HCT116 (cell line): ENCODE measurements around the gene APOM. TPM values are rescaled to one million over a fixed set of nuclear protein-coding genes. Genes with fewer than 3 reads are reported as not detected.
A peak's percentile ranks its signal among the peaks of the same experiment; 100 is the strongest.

Experiments used
- ATAC-seq: fragments of 200-7000 bp; cut with Tn5 transposase; 2 replicates; pipeline ENCODE4 v1.9.1; 2020; ENCODE audit warnings: mild to moderate bottlenecking, moderate library complexity
- BruUV-seq: library from RNA; stranded (reverse); fragments of 400-500 nt; replicated peaks from 2 replicates; lab custom pipeline; 2021; lab: Mats Ljungman, UMichigan
- CTCF ChIA-PET: fragments of 300-600 bp; sonication (Branson Sonifier 250); formaldehyde crosslinking; loops from one replicate; lab custom pipeline; 2021; ENCODE audit warnings: antibody characterized with exemption; lab: Charles Lee
- POLR2A ChIA-PET: fragments of 300-600, 350-600 bp; sonication (Branson Sonifier 250); formaldehyde crosslinking; loops from one replicate; lab custom pipeline; 2021; ENCODE audit warnings: antibody characterized with exemption; lab: Charles Lee
- RAD21 ChIA-PET, 2 experiments: fragments of 300-600 bp; sonication (Branson Sonifier 250); formaldehyde crosslinking; loops; one replicate each; lab custom pipeline; 2023; ENCODE audit warnings: low total read pairs in 2 of 2; ENCODE audit not compliant: uncharacterized antibody in 2 of 2, unreplicated experiment in 2 of 2, low non-redundant PET in 1 of 2; lab: Charles Lee
- DNase-seq: peaks from one replicate; pipeline ENCODE4 v3.0.0-alpha.2; 2010; ENCODE audit warnings: low read depth, low spot score
- H2AFZ ChIP-seq: fragments of 200-600 bp; shearing (Covaris generic), sonication (generic); 2 replicates; pipeline ENCODE4 v1.6.1; 2017; ENCODE audit warnings: low read depth, mixed run types, mixed read lengths, antibody characterized with exemption, low read length; ENCODE audit not compliant: poor library complexity, severe bottlenecking
- H3K27ac ChIP-seq: 2 replicates; pipeline ENCODE4 v1.5.1; 2012; ENCODE audit warnings: low read depth, low read length
- H3K27me3 ChIP-seq: fragments of 200-600 bp; sonication (generic); 2 replicates; pipeline ENCODE4 v1.6.1; 2016; ENCODE audit warnings: mixed run types, low read length, mixed read lengths; ENCODE audit not compliant: insufficient read depth
- H3K36me3 ChIP-seq, 2 experiments: fragments of 200-500 bp in 1 of 2; fragments of 200-600 bp in 1 of 2; sonication (Bioruptor generic) in 1 of 2; sonication (generic) in 1 of 2; 2 replicates each; pipeline versions ENCODE4 v1.5.1 to v1.6.1; 2014 to 2016; ENCODE audit warnings: low read length in 2 of 2, inconsistent platforms in 1 of 2, mixed read lengths in 1 of 2, mixed run types in 1 of 2; ENCODE audit not compliant: insufficient read depth in 2 of 2, control insufficient read depth in 1 of 2
- H3K4me1 ChIP-seq, 2 experiments: fragments of 200-600 bp in 1 of 2; sonication (generic) in 1 of 2; 2 replicates each; pipeline versions ENCODE4 v1.5.1 to v1.6.1; 2012 to 2017; ENCODE audit warnings: low read length in 2 of 2, inconsistent platforms in 1 of 2, mild to moderate bottlenecking in 1 of 2, mixed read lengths in 1 of 2, mixed run types in 1 of 2, moderate library complexity in 1 of 2; ENCODE audit not compliant: insufficient read depth in 2 of 2, control insufficient read depth in 1 of 2
- H3K4me2 ChIP-seq: fragments of 200-600 bp; sonication (generic); 2 replicates; pipeline ENCODE4 v1.6.1; 2017; ENCODE audit warnings: mixed run types, low read length, mixed read lengths
- H3K4me3 ChIP-seq, 2 experiments: fragments of 200-600 bp in 1 of 2; sonication (generic) in 1 of 2; replicated peaks in 1 of 2; 2 replicates each; pipeline ENCODE4 v1.5.1; 2011 to 2016; ENCODE audit warnings: low read length in 2 of 2, control low read depth in 1 of 2, low read depth in 1 of 2, mild to moderate bottlenecking in 1 of 2, mixed read lengths in 1 of 2, mixed run types in 1 of 2
- H3K79me2 ChIP-seq: fragments of 200-600 bp; sonication (generic); 2 replicates; pipeline ENCODE4 v1.6.1; 2017; ENCODE audit warnings: mild to moderate bottlenecking, mixed run types, low read length, moderate library complexity, mixed read lengths; ENCODE audit not compliant: insufficient read depth
- H3K9ac ChIP-seq: fragments of 200-600 bp; sonication (generic); 2 replicates; pipeline ENCODE4 v1.6.1; 2016; ENCODE audit warnings: low read length, mixed read lengths
- H3K9me2 ChIP-seq: fragments of 200-600 bp; sonication (generic), shearing (Covaris generic); 2 replicates; pipeline ENCODE4 v1.6.1; 2017; ENCODE audit warnings: mixed run types, mild to moderate bottlenecking, moderate library complexity; ENCODE audit not compliant: insufficient read depth
- H3K9me3 ChIP-seq, 2 experiments: fragments of 200-500 bp in 1 of 2; fragments of 200-600 bp in 1 of 2; sonication (Bioruptor generic) in 1 of 2; sonication (generic) in 1 of 2; 2 replicates each; pipeline ENCODE4 v1.6.1; 2014 to 2017; ENCODE audit warnings: low read length in 2 of 2, mixed read lengths in 2 of 2, inconsistent platforms in 1 of 2, low read depth in 1 of 2, mild to moderate bottlenecking in 1 of 2, mixed run types in 1 of 2, moderate library complexity in 1 of 2; ENCODE audit not compliant: control insufficient read depth in 1 of 2, insufficient read depth in 1 of 2
- H4K20me1 ChIP-seq: fragments of 200-600 bp; sonication (generic), shearing (Covaris generic); 2 replicates; pipeline ENCODE4 v1.6.1; 2017; ENCODE audit warnings: mixed run types, mild to moderate bottlenecking, moderate library complexity; ENCODE audit not compliant: insufficient read depth
- CBX3 ChIP-seq: IDR thresholded peaks from 2 replicates; pipeline ENCODE4 v1.6.1; 2012; ENCODE audit warnings: low read depth
- CEBPB ChIP-seq: IDR thresholded peaks from 2 replicates; pipeline ENCODE4 v1.6.1; 2012; ENCODE audit warnings: low read depth
- EGR1 ChIP-seq: IDR thresholded peaks from 2 replicates; pipeline ENCODE4 v1.6.1; 2012; ENCODE audit warnings: low read depth
- ELF1 ChIP-seq: IDR thresholded peaks from 2 replicates; pipeline ENCODE4 v1.6.1; 2012; ENCODE audit warnings: low read depth, borderline replicate concordance
- FOSL1 ChIP-seq: IDR thresholded peaks from 2 replicates; pipeline ENCODE4 v1.6.1; 2012; ENCODE audit warnings: low read depth
- JUND ChIP-seq: IDR thresholded peaks from 2 replicates; pipeline ENCODE4 v1.6.1; 2012
- MAX ChIP-seq: IDR thresholded peaks from 2 replicates; pipeline ENCODE4 v1.6.1; 2012
- POLR2A ChIP-seq: IDR thresholded peaks from 2 replicates; pipeline ENCODE4 v1.7.0; 2011; ENCODE audit warnings: borderline replicate concordance; ENCODE audit not compliant: insufficient read depth, insufficient read length; ENCODE audit errors: extremely low read depth
- POLR2AphosphoS5 ChIP-seq: IDR thresholded peaks from 2 replicates; pipeline ENCODE4 v1.6.1; 2011; ENCODE audit warnings: mild to moderate bottlenecking, low read depth, low read length, moderate library complexity
- RAD21 ChIP-seq: IDR thresholded peaks from 2 replicates; pipeline ENCODE4 v1.6.1; 2012; ENCODE audit warnings: low read depth, mild to moderate bottlenecking
- SP1 ChIP-seq: IDR thresholded peaks from 2 replicates; pipeline ENCODE4 v1.6.1; 2012; ENCODE audit warnings: low read depth
- SRF ChIP-seq: IDR thresholded peaks from 2 replicates; pipeline ENCODE4 v1.6.1; 2012; ENCODE audit warnings: low read depth
- YY1 ChIP-seq: IDR thresholded peaks from 2 replicates; pipeline ENCODE4 v1.6.1; 2011; ENCODE audit warnings: low read length, low read depth, moderate library complexity, mild to moderate bottlenecking; ENCODE audit not compliant: insufficient replicate concordance; ENCODE audit errors: extremely low read depth
- ZFX ChIP-seq: fragments of 450-650 bp; IDR thresholded peaks from 2 replicates; pipeline ENCODE4 v1.6.1; 2017
- intact Hi-C: fragments of 100-400 bp; cut with micrococcal nuclease; formaldehyde crosslinking; loops from 2 replicates; pipeline ENCODE4 v1.10.0; 2022
- total RNA-seq: library from RNA; stranded (reverse); gene quantifications from one replicate; pipeline ENCODE4 v1.2.1, GENCODE V29; 2021; ENCODE audit not compliant: unreplicated experiment
- TF ChIP-seq, protein P1 (sequence below), 3 experiments: fragments of 200-600 bp in 1 of 3; sonication (generic) in 1 of 3; IDR thresholded peaks in 2 of 3; conservative IDR thresholded peaks in 1 of 3; 2 replicates each; pipeline ENCODE4 v1.5.1; 2012 to 2017; ENCODE audit warnings: low read depth in 2 of 3, low read length in 2 of 3, antibody characterized with exemption in 1 of 3, borderline replicate concordance in 1 of 3, control low read depth in 1 of 3, mild to moderate bottlenecking in 1 of 3, mixed read lengths in 1 of 3, mixed run types in 1 of 3, moderate library complexity in 1 of 3; ENCODE audit not compliant: insufficient read depth in 1 of 3
- TF ChIP-seq, protein P2 (sequence below): IDR thresholded peaks from 2 replicates; pipeline ENCODE4 v1.6.1; 2012
- TF ChIP-seq, protein P3 (sequence below): IDR thresholded peaks from 2 replicates; pipeline ENCODE4 v1.6.1; 2012; ENCODE audit warnings: low read depth
- TF ChIP-seq, protein P4 (sequence below): IDR thresholded peaks from 2 replicates; pipeline ENCODE4 v1.6.1; 2011; ENCODE audit warnings: mild to moderate bottlenecking, low read length, moderate library complexity; ENCODE audit not compliant: insufficient replicate concordance; ENCODE audit errors: extremely low read depth

APOM gene
- total RNA-seq, 1 experiment from 2014 or later: 2.2 TPM

GRCh38 chr6:31661262-31662123 lies 5.8 kb downstream of the APOM start:
- H3K4me3 ChIP-seq: peak overlapping the region; percentile 79 to 87
- H3K27me3 ChIP-seq: no peaks in the 10 kb centered on the region
- RAD21 ChIA-PET: no interaction called here
- H3K9me3 ChIP-seq: no peaks in the 10 kb centered on the region
- peak overlapping the region; percentile 69 for H3K27ac ChIP-seq
- no peaks in the 10 kb centered on the region for H4K20me1 ChIP-seq
- CTCF ChIA-PET: interaction anchor here (1.2 kb wide), 1 partner anchor 115 kb away, joined by 5 read pairs; no protein-coding TSS in a partner anchor
- peaks cover 45% of the 10 kb centered on the region for H3K79me2 ChIP-seq
- H3K9me2 ChIP-seq: no peaks in the 10 kb centered on the region
- POLR2A ChIA-PET: interaction anchor here (0.6 to 2.0 kb wide), 7 partner anchors 8 to 166 kb away, joined by 3 to 15 read pairs (median 3); partner anchors contain the start of genes BAG6, HSPA1B, LY6G5B and MSH5
- peaks cover 18 to 45% of the 10 kb centered on the region in 2 experiments; a peak in 3 of 4 replicates for H3K4me1 ChIP-seq
- ATAC-seq (no peak), DNase-seq (no peak)
- no peak for TF ChIP-seq JUND
- TF ChIP-seq, protein P1, sequence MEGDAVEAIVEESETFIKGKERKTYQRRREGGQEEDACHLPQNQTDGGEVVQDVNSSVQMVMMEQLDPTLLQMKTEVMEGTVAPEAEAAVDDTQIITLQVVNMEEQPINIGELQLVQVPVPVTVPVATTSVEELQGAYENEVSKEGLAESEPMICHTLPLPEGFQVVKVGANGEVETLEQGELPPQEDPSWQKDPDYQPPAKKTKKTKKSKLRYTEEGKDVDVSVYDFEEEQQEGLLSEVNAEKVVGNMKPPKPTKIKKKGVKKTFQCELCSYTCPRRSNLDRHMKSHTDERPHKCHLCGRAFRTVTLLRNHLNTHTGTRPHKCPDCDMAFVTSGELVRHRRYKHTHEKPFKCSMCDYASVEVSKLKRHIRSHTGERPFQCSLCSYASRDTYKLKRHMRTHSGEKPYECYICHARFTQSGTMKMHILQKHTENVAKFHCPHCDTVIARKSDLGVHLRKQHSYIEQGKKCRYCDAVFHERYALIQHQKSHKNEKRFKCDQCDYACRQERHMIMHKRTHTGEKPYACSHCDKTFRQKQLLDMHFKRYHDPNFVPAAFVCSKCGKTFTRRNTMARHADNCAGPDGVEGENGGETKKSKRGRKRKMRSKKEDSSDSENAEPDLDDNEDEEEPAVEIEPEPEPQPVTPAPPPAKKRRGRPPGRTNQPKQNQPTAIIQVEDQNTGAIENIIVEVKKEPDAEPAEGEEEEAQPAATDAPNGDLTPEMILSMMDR (IDR thresholded peaks at IDR 0.05 in 2 of 3, conservative IDR thresholded peaks at IDR 0.05 in 1 of 3; ENCODE audit: borderline replicate concordance in 1 of 3, insufficient read depth in 1 of 3, low read depth in 2 of 3, low read length in 2 of 3): no peak
- TF ChIP-seq FOSL1: no peak
- TF ChIP-seq ZFX: no peak
- TF ChIP-seq CEBPB: no peak
- TF ChIP-seq MAX: no peak
- TF ChIP-seq ELF1: no peak
- TF ChIP-seq YY1: no peak
- TF ChIP-seq POLR2A: no peak
- TF ChIP-seq, protein P2, sequence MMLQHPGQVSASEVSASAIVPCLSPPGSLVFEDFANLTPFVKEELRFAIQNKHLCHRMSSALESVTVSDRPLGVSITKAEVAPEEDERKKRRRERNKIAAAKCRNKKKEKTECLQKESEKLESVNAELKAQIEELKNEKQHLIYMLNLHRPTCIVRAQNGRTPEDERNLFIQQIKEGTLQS: no peak
- no peak for TF ChIP-seq POLR2AphosphoS5
- TF ChIP-seq RAD21: no peak
- TF ChIP-seq, protein P3, sequence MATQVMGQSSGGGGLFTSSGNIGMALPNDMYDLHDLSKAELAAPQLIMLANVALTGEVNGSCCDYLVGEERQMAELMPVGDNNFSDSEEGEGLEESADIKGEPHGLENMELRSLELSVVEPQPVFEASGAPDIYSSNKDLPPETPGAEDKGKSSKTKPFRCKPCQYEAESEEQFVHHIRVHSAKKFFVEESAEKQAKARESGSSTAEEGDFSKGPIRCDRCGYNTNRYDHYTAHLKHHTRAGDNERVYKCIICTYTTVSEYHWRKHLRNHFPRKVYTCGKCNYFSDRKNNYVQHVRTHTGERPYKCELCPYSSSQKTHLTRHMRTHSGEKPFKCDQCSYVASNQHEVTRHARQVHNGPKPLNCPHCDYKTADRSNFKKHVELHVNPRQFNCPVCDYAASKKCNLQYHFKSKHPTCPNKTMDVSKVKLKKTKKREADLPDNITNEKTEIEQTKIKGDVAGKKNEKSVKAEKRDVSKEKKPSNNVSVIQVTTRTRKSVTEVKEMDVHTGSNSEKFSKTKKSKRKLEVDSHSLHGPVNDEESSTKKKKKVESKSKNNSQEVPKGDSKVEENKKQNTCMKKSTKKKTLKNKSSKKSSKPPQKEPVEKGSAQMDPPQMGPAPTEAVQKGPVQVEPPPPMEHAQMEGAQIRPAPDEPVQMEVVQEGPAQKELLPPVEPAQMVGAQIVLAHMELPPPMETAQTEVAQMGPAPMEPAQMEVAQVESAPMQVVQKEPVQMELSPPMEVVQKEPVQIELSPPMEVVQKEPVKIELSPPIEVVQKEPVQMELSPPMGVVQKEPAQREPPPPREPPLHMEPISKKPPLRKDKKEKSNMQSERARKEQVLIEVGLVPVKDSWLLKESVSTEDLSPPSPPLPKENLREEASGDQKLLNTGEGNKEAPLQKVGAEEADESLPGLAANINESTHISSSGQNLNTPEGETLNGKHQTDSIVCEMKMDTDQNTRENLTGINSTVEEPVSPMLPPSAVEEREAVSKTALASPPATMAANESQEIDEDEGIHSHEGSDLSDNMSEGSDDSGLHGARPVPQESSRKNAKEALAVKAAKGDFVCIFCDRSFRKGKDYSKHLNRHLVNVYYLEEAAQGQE: no peak
- no peak for TF ChIP-seq EGR1
- no peak for TF ChIP-seq SRF
- no peak for TF ChIP-seq SP1
- no peak for TF ChIP-seq CBX3
- TF ChIP-seq, protein P4, sequence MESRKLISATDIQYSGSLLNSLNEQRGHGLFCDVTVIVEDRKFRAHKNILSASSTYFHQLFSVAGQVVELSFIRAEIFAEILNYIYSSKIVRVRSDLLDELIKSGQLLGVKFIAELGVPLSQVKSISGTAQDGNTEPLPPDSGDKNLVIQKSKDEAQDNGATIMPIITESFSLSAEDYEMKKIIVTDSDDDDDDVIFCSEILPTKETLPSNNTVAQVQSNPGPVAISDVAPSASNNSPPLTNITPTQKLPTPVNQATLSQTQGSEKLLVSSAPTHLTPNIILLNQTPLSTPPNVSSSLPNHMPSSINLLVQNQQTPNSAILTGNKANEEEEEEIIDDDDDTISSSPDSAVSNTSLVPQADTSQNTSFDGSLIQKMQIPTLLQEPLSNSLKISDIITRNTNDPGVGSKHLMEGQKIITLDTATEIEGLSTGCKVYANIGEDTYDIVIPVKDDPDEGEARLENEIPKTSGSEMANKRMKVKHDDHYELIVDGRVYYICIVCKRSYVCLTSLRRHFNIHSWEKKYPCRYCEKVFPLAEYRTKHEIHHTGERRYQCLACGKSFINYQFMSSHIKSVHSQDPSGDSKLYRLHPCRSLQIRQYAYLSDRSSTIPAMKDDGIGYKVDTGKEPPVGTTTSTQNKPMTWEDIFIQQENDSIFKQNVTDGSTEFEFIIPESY: no peak
- intact Hi-C loops: loop anchor here (5.0 kb wide), 1 partner anchor 259 kb away; the partner anchor contains the start of gene MICA
- H3K36me3 ChIP-seq: peaks cover 5 to 17% of the 10 kb centered on the region in 2 experiments; a peak in 3 of 4 replicates
- peak overlapping the region; percentile 94 for H3K4me2 ChIP-seq
- TSS peak; percentile 72 for BruUV-seq
- no peak overlapping the region for H2AFZ ChIP-seq
- peak overlapping the region; percentile 88 for H3K9ac ChIP-seq
